Endothelial cell of umbilical vein (primary cell): ENCODE measurements around the gene MTA1.

Experiments
- EZH2 ChIP-seq: IDR thresholded peaks from 2 replicates; pipeline ENCODE4 v1.6.1; 2012; ENCODE audit warnings: borderline replicate concordance, low read depth, mild to moderate bottlenecking, moderate library complexity, low read length, inconsistent platforms; ENCODE audit not compliant: severe bottlenecking
- FOS ChIP-seq: IDR thresholded peaks from 2 replicates; pipeline ENCODE4 v1.6.1; 2011; ENCODE audit warnings: mild to moderate bottlenecking, low read length, moderate library complexity, borderline replicate concordance; ENCODE audit not compliant: insufficient read depth
- JUN ChIP-seq: IDR thresholded peaks from 2 replicates; pipeline ENCODE4 v1.6.1; 2011; ENCODE audit warnings: borderline replicate concordance, low read depth; ENCODE audit not compliant: insufficient read length, insufficient read depth
- MYC ChIP-seq: IDR thresholded peaks from one replicate; pipeline ENCODE4 v1.6.1; 2011; ENCODE audit warnings: mild to moderate bottlenecking, low read depth, low read length
- POLR2A ChIP-seq: IDR thresholded peaks from 2 replicates; pipeline ENCODE4 v1.6.1; 2012; ENCODE audit warnings: low read depth, mild to moderate bottlenecking, control low read depth, low read length
- POLR2AphosphoS5 ChIP-seq: IDR thresholded peaks from 2 replicates; pipeline ENCODE4 v1.6.1; 2012; ENCODE audit warnings: low read depth, mild to moderate bottlenecking, control low read depth, low read length, moderate library complexity; ENCODE audit not compliant: insufficient read depth
- TF ChIP-seq, protein P1 (sequence below), 2 donors: IDR thresholded peaks; 1 replicate in 1 of 2; 2 replicates in 1 of 2; pipeline ENCODE4 v1.5.1; 2011; ENCODE audit warnings: low read length in 2 of 2, mild to moderate bottlenecking in 2 of 2, moderate library complexity in 2 of 2, control low read depth in 1 of 2, inconsistent platforms in 1 of 2, low read depth in 1 of 2; ENCODE audit not compliant: insufficient read depth in 1 of 2; ENCODE audit errors: extremely low read depth in 1 of 2
- TF ChIP-seq, protein P2 (sequence below): IDR thresholded peaks from 2 replicates; pipeline ENCODE4 v1.6.1; 2011; ENCODE audit not compliant: insufficient read depth, insufficient read length

DNA sequence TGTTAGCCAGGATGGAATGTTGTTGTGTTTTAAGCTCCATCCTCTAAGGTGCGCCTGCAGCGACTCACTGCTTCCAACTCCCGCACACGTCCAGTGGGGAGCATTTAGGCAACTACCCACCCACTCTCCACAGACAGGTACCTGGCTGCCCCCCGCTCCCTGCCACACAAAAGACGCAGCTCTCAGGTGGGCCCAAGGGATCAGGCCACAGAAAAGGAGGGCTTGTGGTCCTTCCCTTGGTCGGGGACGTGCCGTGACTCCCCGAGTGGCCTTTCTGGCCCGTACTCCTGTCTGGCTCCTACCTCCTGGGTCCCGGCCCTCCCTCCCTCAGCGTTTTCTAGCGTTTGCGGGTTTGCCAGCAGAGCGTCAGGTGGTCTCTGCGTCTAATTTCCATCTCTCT lies 87.6 kb downstream of the MTA1 start:
- no peak for TF ChIP-seq POLR2AphosphoS5
- TF ChIP-seq, protein P1, sequence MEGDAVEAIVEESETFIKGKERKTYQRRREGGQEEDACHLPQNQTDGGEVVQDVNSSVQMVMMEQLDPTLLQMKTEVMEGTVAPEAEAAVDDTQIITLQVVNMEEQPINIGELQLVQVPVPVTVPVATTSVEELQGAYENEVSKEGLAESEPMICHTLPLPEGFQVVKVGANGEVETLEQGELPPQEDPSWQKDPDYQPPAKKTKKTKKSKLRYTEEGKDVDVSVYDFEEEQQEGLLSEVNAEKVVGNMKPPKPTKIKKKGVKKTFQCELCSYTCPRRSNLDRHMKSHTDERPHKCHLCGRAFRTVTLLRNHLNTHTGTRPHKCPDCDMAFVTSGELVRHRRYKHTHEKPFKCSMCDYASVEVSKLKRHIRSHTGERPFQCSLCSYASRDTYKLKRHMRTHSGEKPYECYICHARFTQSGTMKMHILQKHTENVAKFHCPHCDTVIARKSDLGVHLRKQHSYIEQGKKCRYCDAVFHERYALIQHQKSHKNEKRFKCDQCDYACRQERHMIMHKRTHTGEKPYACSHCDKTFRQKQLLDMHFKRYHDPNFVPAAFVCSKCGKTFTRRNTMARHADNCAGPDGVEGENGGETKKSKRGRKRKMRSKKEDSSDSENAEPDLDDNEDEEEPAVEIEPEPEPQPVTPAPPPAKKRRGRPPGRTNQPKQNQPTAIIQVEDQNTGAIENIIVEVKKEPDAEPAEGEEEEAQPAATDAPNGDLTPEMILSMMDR (IDR thresholded peaks at IDR 0.05; ENCODE audit: extremely low read depth in 1 of 2, insufficient read depth in 1 of 2, low read depth in 1 of 2, low read length in 2 of 2), result no peak
- TF ChIP-seq EZH2, result no peak
- TF ChIP-seq POLR2A, result no peak
- TF ChIP-seq JUN, result no peak
- TF ChIP-seq, protein P2, sequence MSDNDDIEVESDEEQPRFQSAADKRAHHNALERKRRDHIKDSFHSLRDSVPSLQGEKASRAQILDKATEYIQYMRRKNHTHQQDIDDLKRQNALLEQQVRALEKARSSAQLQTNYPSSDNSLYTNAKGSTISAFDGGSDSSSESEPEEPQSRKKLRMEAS, result no peak
- no peak for TF ChIP-seq MYC
- TF ChIP-seq FOS, result no peak
